Right lobe of liver (tissue), 6 donors: ENCODE measurements around the gene SYTL4. TPM values are rescaled to one million over a fixed set of nuclear protein-coding genes. Genes with fewer than 3 reads are reported as not detected.

Source experiments
- ATAC-seq, 4 donors: fragments of 200-7000 bp; cut with Tn5 transposase; one replicate each; pipeline ENCODE4 v1.9.1; 2020; ENCODE audit warnings: mild to moderate bottlenecking in 4 of 4, moderate library complexity in 4 of 4
- DNase-seq, 3 donors: peaks; one replicate each; pipeline ENCODE4 v3.0.0-alpha.2; 2020
- H3K27ac ChIP-seq, 3 donors: fragments of 200-600 bp; one replicate each; pipeline ENCODE4 v1.8.0; 2022
- H3K27me3 ChIP-seq, 2 donors: fragments of 200-600 bp; one replicate each; pipeline ENCODE4 v1.8.0; 2022
- H3K36me3 ChIP-seq, 4 donors: fragments of 200-600 bp; sonication (generic) in 1 of 4; one replicate each; pipeline versions ENCODE4 v1.5.1 to v1.8.0; 2017 to 2022; ENCODE audit warnings: control low read depth in 1 of 4
- H3K4me1 ChIP-seq, 4 donors: fragments of 200-600 bp; sonication (generic) in 1 of 4; one replicate each; pipeline versions ENCODE4 v1.5.1 to v1.8.0; 2017 to 2022; ENCODE audit warnings: control low read depth in 1 of 4
- H3K4me3 ChIP-seq, 3 donors: fragments of 200-600 bp; one replicate each; pipeline ENCODE4 v1.8.0; 2022
- H3K9me3 ChIP-seq, 4 donors: fragments of 200-600 bp; sonication (generic) in 1 of 4; one replicate each; pipeline versions ENCODE4 v1.5.1 to v1.8.0; 2017 to 2022; ENCODE audit warnings: control low read depth in 1 of 4
- CTCF ChIP-seq, 4 donors: fragments of 200-600 bp in 3 of 4; fragments of 450-650 bp in 1 of 4; IDR thresholded peaks; one replicate each; pipeline versions ENCODE4 v1.5.1 to v1.8.0; 2016 to 2022; ENCODE audit warnings: antibody characterized with exemption in 4 of 4, mild to moderate bottlenecking in 2 of 4
- POLR2A ChIP-seq: fragments of 450-650 bp; IDR thresholded peaks from one replicate; pipeline ENCODE4 v1.6.1; 2017; ENCODE audit warnings: antibody characterized with exemption, mild to moderate bottlenecking
- WGBS: methylation state at CpG from one replicate; pipeline ENCODE4 v1.1.6; 2018; ENCODE audit warnings: low coverage, low lambda C conversion rate; ENCODE audit not compliant: insufficient coverage; ENCODE audit errors: missing lambda C conversion rate; 5-methylcytosine and 5-hydroxymethylcytosine counted together
- intact Hi-C, 2 donors: fragments of 100-400 bp; cut with DNase I; formaldehyde crosslinking; loops; one replicate each; pipeline versions ENCODE4 v1.11.2 to v1.14.1; 2022
- total RNA-seq, 6 experiments: library from RNA; depleted of rRNA in 2 of 6; stranded (reverse); fragments of >200 nt in 2 of 6; fragmentation: NEBNext Ultra II Directional in 3 of 6; extraction: Animal tissue kit (Norgen Biotek cat#: 25700) in 3 of 6; gene quantifications; one replicate each; pipeline versions ENCODE4 v1.1.0 to v1.2.4, GENCODE V29; 2016 to 2023
- donor health status: DM: no; HTN: yes; CAD: no.
- donor health status: DM: no; HTN: no; CAD: no.
- donor health status: DM: no; HTN: no; CAD: no.
- donor health status: DM: no; HTN: yes; CAD: no.
- donor health status: DM: no; HTN: yes; CAD: no.

The SYTL4 gene
- total RNA-seq, 6 experiments from 2014 or later, result 7.0 to 24.0 (median 15.2) TPM

GRCh38 chrX:100659431-100660137 is 72.3 kb downstream of the SYTL4 start:
- H3K4me3 ChIP-seq, result no peak overlapping the region
- H3K27ac ChIP-seq, result peak overlapping the region in 2 of 3 donors; percentile 36 to 45
- peaks cover 0 to 3% (median 0%) of the 10 kb centered on the region in 4 donors for H3K4me1 ChIP-seq
- H3K9me3 ChIP-seq, result no peaks in the 10 kb centered on the region
- DNase-seq (no peak), ATAC-seq (peak in 2 of 4 donors; percentile 9 to 29)
- H3K36me3 ChIP-seq, result no peaks in the 10 kb centered on the region
- no peaks in the 10 kb centered on the region for H3K27me3 ChIP-seq
- intact Hi-C loops, result no loop called here
- TF ChIP-seq POLR2A, result no peak
- TF ChIP-seq CTCF (IDR thresholded peaks at IDR 0.05), result no peak
- 46% methylated on average over 4 of the region's 4 CpGs for WGBS

- DNase-seq, result no peak
- H3K4me3 ChIP-seq, result no peak overlapping the region
- H3K9me3 ChIP-seq, result no peaks in the 10 kb centered on the region
- WGBS, result 20% methylated on average over 3 of the region's 3 CpGs
- peak; percentile 72 to 89 (median 76) for ATAC-seq
- intact Hi-C loops, result no loop called here
- H3K4me1 ChIP-seq, result peaks cover 0 to 3% (median 0%) of the 10 kb centered on the region in 4 donors
- peak overlapping the region in 2 of 3 donors; percentile 45 to 52 for H3K27ac ChIP-seq
- TF ChIP-seq CTCF (IDR thresholded peaks at IDR 0.05), result no peak
- no peak for TF ChIP-seq POLR2A
- H3K27me3 ChIP-seq, result no peaks in the 10 kb centered on the region
- no peaks in the 10 kb centered on the region for H3K36me3 ChIP-seq
Observed at GRCh38 chrX:100658941-100659381, 73.0 kb downstream of the SYTL4 start.

GRCh38 chrX:100654261-100654660 is 77.7 kb downstream of the SYTL4 start:
- Histone ChIP-seq H3K4me3 (no peak overlapping the region), H3K27me3 (no peaks in the 10 kb centered on the region), H3K4me1 (peaks cover 0 to 9% (median 4%) of the 10 kb centered on the region in 4 donors), H3K36me3 (no peaks in the 10 kb centered on the region), H3K27ac (peak overlapping the region in 1 of 3 donors; percentile 31), H3K9me3 (no peaks in the 10 kb centered on the region)
- TF ChIP-seq POLR2A (no peak), CTCF (IDR thresholded peaks at IDR 0.05) (peak in 2 of 4 donors; percentile 26 to 31)
- ATAC-seq (peak; percentile 20 to 50 (median 30)), DNase-seq (no peak)
- 15% methylated on average over 2 of the region's 3 CpGs for WGBS
- intact Hi-C loops, result no loop called here

GRCh38 chrX:100652266-100652665 is 79.7 kb downstream of the SYTL4 start:
- no peaks in the 10 kb centered on the region for H3K27me3 ChIP-seq
- ATAC-seq (no peak), DNase-seq (no peak)
- peaks cover 0 to 25% (median 8%) of the 10 kb centered on the region in 4 donors for H3K4me1 ChIP-seq
- intact Hi-C loops, result no loop called here
- TF ChIP-seq POLR2A, result no peak
- TF ChIP-seq CTCF (IDR thresholded peaks at IDR 0.05), result no peak
- H3K27ac ChIP-seq, result no peak overlapping the region
- H3K36me3 ChIP-seq, result no peaks in the 10 kb centered on the region
- H3K4me3 ChIP-seq, result no peak overlapping the region
- WGBS, result 78% methylated on average over 2 of the region's 2 CpGs
- no peaks in the 10 kb centered on the region for H3K9me3 ChIP-seq
